ENCODE data around the gene PRKAR2B.
"Not testable (repeated sequence)": the region's sequence is repeated elsewhere in the genome, so short reads cannot be mapped to it uniquely, and the experiment has no call there.

Gene PRKAR2B

GRCh38 chr7:107027208-107027607 lies 17.3 kb upstream of the PRKAR2B start:
- DNase-seq (ENCODE audit: low read depth in 2 of 2), result no peak

GRCh38 chr7:107029061-107029763 lies 15.3 kb upstream of the PRKAR2B start:
- no peak for DNase-seq (ENCODE audit: low read depth in 2 of 2)

GRCh38 chr7:107029764-107030286 lies 14.7 kb upstream of the PRKAR2B start:
- DNase-seq (ENCODE audit: low read depth in 2 of 2), result no peak

- DNase-seq (ENCODE audit: low read depth in 2 of 2), result no peak
Measured at GRCh38 chr7:107032050-107032449, 12.5 kb upstream of the PRKAR2B start.

- DNase-seq (ENCODE audit: low read depth in 2 of 2), result no peak
Measured at GRCh38 chr7:107032720-107033438, 11.6 kb upstream of the PRKAR2B start.

DNA sequence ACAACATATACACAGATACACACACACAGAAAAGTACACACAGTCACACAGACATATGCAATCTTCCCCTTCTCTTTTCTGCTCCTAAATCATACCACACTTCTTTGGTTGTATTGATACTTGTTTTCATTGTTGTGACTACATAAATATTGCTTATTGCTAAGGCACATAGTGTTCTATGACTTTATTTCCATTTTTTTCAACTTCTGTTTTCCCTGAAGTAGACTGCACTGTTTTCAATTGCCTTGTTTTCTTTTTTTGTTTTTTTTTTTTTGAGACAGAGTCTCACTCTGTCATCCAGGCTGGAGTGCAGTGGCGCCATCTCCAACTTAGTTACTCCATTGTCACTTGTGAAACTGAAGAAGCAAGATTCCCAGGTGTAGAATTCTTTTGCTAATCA lies 10.0 kb upstream of the PRKAR2B start:
- DNase-seq (ENCODE audit: low read depth in 2 of 2), result no peak

GRCh38 chr7:107035446-107035845 lies 9.1 kb upstream of the PRKAR2B start:
- no peak for DNase-seq (ENCODE audit: low read depth in 2 of 2)

DNA sequence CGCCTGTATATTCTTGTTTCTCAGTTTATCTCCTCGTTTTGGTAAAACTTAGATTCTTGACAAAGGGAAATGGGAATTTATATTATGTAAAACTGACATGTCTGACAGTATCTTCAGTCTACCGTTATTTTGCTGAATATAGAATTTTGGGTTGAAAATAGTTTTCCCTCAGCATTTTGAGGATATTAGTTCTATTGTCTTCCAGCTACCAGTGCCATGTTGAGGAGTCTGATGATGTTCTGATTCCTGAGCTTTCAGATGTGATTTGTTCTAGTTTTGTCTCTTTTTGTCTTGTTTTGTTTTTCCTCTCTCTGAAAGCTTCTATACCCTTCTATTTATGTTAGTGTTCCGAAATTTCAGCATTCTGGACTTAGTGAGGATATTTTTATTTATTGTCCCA lies 8.0 kb upstream of the PRKAR2B start:
- no peak for DNase-seq (ENCODE audit: low read depth in 2 of 2)

- no peak for DNase-seq (ENCODE audit: low read depth in 2 of 2)
Measured at GRCh38 chr7:107037717-107038603, 6.5 kb upstream of the PRKAR2B start.

- no peak for DNase-seq (ENCODE audit: low read depth in 2 of 2)
Measured at GRCh38 chr7:107039199-107039900, 5.2 kb upstream of the PRKAR2B start.

GRCh38 chr7:107041097-107041496 lies 3.4 kb upstream of the PRKAR2B start:
- DNase-seq (ENCODE audit: low read depth in 2 of 2), result no peak

DNA sequence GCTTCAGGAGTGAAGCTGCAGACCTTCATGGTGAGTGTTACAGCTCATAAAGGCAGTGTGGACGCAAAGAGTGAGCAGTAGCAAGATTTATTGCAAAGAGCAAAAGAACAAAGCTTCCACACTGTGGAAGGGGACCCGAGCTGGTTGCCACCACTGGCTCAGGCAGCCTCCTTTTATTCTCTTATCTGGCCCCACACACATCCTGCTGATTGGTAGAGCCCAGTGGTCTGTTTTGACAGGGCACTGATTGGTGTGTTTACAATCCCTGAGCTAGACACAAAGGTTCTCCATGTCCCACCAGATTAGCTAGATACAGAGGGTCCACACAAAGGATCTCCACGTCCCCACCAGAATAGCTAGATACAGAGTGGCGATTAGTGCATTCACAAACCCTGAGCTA lies 2.7 kb upstream of the PRKAR2B start:
- not testable (repeated sequence) for DNase-seq (ENCODE audit: low read depth in 2 of 2)

DNA sequence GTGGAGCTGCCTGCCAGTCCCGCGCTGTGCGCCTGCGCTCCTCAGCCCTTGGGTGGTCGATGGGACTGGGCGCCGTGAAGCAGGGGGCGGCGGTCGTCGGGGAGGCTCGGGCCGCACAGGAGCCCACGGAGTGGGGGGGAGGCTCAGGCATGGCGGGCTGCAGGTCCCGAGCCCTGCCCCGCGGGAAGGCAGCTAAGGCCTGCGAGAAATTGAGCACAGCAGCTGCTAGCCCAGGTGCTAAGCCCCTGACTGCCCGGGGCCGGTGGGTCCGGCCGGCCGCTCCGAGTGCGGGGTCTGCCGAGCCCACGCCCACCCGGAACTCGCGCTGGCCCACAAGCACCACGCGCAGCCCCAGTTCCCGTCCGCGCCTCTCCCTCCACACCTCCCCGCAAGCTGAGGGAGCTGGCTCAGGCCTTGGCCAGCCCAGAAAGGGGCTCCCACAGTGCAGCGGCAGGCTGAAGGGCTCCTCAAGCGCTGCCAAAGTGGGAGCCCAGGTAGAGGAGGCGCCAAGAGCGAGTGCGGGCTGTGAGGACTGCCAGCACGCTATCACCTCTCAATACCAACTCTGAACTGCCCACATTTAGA lies 2.1 kb upstream of the PRKAR2B start:
- DNase-seq (ENCODE audit: low read depth in 2 of 2), result not testable (repeated sequence)

DNA sequence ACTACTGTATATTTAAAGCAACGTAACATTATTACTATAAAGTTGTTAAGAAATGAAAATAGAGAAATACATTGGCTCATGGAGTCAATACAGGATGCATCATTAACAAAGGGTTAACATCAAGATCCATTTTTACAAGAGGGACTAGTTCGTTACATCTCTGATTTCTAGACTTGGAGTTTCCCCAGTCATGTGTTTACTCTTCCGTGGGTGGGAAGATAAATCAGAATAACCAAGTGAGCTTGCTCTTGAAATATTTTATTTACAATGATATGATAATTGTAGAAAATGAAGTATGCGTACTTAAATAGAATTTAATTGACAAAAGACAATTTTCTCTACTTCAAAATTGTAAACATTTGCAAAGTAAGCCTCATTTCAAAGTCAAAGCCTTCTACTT lies 1.0 kb upstream of the PRKAR2B start:
- no peak for DNase-seq (ENCODE audit: low read depth in 2 of 2)

DNA sequence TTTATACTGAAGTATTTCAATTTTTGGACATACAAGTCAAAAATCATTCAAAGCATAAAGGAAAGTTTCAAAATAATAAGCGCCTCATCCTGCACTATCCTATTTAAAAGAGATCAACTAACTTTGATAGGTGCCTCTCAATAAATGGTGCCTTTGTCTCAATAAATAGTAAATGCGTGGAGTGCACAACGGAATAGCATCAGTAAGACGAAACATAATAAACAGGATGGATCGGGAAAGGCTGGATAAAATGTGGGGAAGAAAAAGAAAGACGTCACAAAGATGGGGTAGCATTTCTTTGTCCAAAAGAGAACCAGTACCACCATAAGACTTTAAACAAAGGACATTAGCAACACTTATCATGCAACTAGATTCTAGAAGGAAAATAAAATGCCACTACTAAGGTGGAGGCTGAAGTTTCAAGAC lies 571 bp upstream of the PRKAR2B start:
- no peak for DNase-seq (ENCODE audit: low read depth in 2 of 2)

- DNase-seq (ENCODE audit: low read depth in 2 of 2), result no peak
Measured at GRCh38 chr7:107045195-107045960, 873 bp downstream of the PRKAR2B start.

- no peak for DNase-seq (ENCODE audit: low read depth in 2 of 2)
Measured at GRCh38 chr7:107045980-107046379, 1.5 kb downstream of the PRKAR2B start.

- no peak for DNase-seq (ENCODE audit: low read depth in 2 of 2)
Measured at GRCh38 chr7:107046491-107047259, 2.2 kb downstream of the PRKAR2B start.

GRCh38 chr7:107047902-107048782 lies 3.6 kb downstream of the PRKAR2B start:
- no peak for DNase-seq (ENCODE audit: low read depth in 2 of 2)
